HG03460 (cell line): ENCODE data around the gene SRSF9.

Source experiments
- ATAC-seq: cut with Tn5 transposase; IDR thresholded peaks from one replicate; pipeline ENCODE4 v1.9.1; 2021; ENCODE audit not compliant: unreplicated experiment

SRSF9 gene

GRCh38 chr12:120413901-120414695 lies 55.5 kb downstream of the SRSF9 start:
- no peak for ATAC-seq

DNA sequence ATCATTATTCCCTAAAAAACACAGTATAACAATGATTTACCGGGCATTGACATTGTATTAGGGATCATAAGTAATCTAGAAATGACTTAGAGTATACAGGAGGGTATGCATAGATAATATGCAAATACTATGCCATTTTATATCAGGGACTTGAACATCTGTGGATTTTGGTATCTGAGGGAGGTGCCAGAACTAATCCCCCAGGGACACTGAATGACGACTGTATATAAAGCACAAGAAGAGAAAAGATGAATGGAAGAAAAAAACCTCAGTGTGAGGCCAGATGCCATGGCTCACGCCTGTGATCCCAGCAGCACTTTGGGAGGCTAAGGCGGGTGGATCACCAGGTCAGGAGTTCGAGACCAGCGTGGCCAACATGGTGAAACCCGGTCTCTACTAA lies 57.1 kb downstream of the SRSF9 start:
- no peak for ATAC-seq
